HG03457 (cell line): ENCODE measurements around the gene PTPRG.

Source experiments
- ATAC-seq: cut with Tn5 transposase; IDR thresholded peaks from one replicate; pipeline ENCODE4 v1.9.1; 2021; ENCODE audit warnings: moderate number of reproducible peaks; ENCODE audit not compliant: unreplicated experiment

Gene PTPRG

DNA sequence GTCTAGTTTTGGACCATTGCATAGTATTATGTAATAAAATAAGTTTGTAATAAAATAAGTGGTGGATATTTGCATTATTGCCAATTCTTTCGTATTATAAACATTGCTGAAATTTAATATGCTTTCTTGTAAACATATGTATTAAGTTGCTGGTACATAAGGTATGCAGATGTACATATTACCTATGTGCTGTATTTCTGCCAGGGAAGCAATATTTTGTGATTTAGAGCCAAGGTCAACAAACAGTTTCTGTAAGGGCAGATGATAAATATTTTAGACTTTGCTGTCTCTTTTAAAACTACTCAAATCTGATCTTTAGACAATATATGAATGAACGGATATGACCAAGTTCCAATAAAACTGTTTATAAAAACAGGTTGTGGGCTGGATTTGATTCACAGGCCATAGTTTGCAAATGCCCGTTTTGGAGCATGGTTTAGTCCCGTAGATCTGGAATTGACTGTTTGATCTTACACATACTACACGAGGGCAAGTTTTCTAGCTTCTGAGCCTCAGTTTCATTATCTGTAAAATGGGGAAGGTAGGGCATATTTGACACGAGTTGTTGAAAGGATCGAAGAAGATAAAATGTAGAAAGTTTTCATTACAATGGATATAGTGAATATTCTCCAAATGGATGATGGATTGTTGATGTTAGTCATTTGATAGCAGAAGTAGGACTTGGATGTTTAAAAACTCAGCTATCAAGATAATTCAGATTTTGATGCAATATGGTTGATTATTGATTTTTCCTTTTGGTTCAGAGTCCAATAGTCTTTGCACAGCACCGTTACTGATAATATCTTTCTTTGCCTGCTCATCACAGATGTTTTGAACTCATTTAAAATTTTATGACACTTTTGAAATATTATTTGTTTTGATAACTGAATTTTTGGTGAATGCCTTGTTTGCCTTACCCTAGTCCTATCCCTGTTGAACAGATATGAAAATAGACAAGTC is 417.4 kb downstream of the PTPRG start:
- ATAC-seq, result no peak

DNA sequence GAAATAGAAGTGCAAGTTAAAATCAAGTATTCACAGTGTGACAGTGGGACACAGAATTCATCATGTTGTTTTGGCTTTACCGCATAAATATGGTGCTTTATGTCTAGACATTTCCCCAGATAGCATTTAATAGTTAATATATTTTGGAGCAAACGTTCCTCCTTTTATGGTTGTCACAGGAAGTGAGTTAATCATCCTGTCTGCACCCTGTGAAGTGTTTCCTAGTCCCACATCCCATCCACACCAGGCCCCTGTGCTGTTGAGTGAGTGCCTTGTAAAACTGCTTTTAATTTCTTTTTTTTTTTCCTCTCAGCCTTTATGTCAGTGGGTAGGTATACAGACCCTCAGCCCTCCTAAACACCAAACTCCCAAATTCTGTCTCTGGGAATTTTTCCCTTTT is 418.3 kb downstream of the PTPRG start:
- ATAC-seq, result no peak

DNA sequence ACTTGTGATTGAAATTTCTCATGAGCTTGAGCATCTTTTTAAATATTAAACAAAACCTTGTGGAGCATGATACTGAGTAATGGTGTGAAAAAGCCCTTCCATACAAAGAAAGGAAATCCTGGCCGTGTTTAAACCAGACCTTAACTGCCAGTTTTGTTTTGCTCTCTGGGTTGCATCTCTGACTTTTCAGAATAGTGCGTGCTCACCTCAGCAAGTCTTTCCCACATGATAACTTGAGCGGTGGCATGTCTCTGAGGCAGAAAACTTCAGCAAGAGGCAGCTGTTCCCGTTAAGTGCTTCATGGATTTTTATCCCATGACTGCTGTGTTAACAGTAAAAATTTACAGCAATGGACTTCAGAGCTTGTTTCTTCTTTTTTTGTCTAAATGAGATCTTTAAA is 418.7 kb downstream of the PTPRG start:
- ATAC-seq, result no peak

DNA sequence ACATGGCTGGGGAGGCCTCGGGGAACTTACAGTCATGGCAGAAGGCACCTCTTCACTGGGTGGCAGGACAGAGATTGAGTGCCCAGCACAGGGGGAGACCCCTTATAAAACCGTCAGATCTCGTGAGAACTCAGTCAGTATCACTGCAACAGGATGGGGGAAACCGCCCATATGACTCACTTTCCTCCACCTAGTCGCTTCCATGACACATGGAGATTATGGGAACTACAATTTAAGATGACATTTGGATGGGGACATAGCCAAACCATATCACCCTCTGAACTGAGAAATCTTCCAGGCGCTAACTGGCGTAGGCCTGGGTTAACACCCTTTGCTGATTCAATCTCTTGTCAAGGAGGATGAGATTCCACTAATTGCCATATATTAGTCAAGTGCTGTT is 419.7 kb downstream of the PTPRG start:
- ATAC-seq, result no peak

DNA sequence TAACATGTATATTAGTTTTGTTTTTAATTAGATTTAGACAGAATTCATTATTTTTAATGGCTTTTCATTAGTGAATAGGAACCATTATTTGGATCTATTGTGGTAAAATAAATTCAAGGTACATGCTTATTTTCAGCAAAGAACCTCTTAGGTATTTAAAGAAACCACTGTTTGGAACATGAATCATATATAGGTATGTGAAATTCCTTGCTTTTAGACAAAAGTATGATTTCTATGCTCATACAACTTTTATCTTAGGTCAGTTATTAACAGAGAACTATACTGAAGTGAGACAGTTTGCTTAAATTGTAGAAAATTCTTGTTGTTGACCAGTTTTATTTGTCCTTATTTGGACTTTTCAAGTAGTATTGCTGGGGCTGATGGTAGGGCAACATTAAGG is 422.1 kb downstream of the PTPRG start:
- ATAC-seq, result no peak

DNA sequence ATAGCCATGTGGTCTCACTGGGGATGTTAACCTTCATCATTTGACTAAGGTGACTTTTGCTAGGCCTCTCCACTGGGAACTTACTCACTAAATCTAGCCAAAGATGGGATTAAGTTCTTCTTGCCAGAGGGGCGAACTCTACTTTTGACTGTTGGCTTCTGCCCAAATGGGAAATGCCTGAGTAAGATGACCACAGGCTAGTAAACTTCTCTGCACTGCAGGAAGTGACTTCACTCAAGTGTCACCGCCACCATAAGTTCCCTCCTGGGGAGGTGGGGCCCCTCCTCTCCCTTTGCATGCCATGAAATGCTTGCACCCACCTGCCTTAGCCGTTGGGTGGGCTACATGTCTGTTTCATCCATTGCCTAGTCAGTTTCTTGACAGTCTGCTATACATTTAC is 423.6 kb downstream of the PTPRG start:
- ATAC-seq, result no peak

DNA sequence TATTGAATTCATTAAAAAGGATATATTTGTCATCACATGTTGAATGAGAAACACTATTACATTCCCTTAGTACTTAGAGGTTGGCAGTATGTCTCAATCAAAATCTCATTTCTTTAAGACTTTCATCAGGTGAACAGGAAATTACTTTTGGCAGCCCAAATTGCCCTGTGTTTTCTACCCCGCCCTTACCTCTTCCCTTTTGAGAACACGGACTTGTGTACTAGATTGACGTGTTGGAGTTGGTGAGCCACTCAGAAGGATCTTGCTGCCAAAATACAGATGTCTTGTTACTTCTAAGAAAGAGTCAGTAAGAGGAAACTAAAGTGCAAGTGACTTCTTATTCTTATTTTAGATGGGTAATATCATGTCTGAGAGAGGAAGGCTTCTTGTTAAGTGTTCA is 425.1 kb downstream of the PTPRG start:
- ATAC-seq, result no peak

DNA sequence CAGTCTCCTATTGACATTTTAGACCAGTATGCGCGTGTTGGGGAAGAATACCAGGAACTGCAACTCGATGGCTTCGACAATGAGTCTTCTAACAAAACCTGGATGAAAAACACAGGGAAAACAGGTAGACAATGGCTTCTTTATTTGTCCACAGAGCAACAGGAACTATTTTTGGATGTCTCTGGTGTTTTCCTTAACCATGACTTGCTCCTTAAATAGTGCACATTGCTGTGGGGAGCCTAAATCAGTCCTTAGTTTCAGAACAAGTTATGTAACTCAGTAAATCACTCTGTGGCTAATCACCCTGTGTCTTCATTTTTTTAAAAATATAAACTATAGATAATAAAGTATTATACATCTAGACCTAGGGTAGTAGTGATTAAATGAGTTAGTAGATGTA is 428.3 kb downstream of the PTPRG start:
- ATAC-seq, result no peak

DNA sequence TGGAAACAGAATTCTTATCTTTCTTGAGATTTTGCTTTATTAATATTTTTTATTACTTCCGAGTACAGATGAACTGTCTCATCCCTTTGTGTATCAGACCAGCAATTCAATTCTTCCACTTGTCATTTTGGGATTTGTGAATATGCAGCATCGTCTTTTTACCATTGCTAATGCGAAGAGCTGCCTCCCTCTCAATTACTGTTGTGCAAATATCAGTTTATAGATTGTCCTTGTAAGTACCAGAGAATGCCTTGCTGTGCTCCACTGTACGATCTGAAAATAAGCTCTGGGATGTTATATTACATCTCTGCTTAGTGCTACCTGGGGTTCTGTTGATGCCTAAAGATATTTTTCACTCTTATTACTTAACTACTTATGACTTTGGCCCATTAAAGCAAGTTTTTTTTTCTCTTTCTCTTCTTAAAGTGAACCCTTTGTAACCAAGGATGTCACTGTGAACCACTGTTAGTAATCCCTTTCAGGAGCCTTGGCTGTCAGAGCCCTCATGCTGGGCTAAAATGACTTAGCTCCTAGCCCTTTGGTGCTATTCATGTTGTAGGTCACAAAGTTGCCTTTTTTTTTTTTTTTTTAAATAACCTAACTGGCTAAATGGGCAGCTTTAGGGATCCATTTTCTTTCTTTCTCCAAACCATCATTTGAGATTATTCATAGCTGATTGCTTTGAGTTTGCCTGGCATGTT is 429.1 kb downstream of the PTPRG start:
- ATAC-seq, result no peak

DNA sequence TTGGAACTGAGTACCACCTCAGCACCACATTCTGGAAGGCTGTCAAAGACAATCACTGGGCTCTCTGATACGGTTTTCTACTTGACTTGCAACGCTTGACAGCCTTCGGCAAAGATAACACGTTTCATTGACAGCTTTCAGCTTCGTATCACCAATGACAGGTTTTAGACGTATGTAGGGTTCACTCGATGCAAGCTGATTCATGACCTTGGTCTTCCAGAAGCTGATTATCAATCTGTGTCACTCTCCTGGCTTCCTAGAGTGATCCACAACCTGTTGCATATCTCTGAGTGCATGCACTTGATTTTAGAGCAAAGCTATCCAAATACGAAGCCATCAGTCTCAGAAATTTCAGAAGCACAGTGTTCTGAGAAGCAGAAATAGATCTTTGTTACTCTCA is 430.3 kb downstream of the PTPRG start:
- ATAC-seq, result no peak

DNA sequence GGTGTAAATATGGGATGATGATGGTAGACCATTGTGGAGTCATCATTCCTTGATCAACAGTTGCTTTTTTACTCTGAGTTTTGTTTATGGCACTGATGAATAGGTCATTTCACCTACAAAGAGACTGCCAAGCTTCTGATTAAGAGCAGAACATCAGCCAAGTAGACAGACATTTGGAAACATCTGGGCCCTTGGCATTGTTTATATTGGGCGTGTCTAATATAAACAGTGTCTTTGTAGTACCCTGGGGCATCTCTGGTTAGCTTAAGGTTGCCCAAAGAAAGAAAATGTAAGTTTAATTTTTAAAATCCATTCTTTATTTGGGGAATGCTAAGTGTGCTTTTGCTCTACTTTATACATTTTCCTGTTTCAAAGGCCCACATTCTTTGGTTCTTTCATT is 435.0 kb downstream of the PTPRG start:
- ATAC-seq, result no peak

DNA sequence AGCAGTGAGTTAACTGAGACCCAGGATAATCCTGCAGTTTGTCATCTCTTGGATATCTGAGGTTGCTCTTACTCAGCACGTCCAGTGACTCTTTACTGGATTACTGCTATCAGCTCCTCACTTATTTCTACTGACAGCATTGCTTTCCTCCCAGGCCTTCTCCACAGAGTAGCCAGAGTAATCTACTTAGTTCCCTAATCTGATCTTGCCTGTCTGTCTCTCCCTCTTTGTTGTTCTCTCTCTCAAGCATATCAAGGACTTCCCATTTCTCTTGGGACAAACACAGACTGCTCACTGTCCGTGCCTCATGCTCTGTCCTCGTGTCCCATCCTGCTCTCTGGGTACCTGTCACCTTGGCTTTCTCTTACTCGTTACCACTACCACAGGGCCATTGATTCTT is 435.7 kb downstream of the PTPRG start:
- ATAC-seq, result no peak

DNA sequence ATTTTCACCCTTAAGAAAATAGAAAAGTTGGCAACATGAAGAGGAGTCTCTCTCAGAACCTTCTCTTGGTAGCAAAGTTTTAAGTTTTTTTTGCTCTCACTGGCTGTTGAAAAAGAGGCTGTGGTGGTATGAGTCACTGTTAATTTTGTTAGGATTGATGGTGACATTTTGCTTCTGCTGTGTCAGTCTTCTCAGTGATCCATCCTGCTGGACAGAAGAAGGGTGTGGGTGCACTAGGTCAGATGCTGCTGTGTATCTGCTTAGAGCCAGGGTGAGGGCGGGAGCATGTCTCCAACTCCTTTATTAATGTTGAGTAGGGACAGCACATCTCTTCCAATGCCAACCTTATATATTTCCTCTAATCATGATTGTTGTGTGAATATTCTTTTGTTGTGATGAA is 442.5 kb downstream of the PTPRG start:
- ATAC-seq, result no peak

DNA sequence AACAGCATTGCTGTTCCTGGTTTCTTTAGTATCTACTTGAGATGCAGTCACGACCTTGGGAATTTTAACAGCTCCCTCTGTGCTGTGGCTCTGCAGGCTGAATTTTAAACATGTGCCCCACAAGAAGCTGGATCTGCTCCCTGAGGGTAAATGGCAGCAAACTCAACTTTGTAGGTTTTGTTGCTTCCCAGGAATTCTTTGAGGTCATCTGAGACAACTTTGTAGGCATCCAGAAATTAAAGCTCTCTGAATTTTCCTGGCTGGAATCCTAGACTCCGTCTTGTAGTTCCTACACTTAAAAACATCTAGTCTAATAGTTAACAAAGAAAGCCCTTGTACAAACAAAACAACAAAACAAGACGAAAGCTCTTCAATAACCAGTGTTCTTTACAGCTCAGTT is 445.7 kb downstream of the PTPRG start:
- ATAC-seq, result no peak

DNA sequence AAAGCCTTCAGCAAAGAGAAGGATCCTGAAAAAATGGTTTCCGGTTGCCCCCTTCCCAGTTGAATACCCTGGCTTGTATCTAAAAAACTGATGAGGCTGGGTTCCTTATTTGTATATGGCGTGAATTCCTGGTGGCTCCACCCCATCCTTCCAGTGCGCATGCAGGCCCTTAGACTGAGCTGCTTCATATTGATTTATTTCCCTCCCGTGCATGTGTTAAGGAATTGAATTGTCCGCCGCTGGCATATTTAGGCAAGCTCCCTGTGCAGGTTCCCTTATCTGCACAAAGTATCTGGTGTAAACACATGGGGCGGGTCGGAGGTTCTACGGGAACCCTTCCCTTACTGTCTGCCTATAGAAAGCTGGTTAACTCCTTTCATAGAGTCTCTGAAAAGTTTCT is 449.6 kb downstream of the PTPRG start:
- ATAC-seq, result no peak

DNA sequence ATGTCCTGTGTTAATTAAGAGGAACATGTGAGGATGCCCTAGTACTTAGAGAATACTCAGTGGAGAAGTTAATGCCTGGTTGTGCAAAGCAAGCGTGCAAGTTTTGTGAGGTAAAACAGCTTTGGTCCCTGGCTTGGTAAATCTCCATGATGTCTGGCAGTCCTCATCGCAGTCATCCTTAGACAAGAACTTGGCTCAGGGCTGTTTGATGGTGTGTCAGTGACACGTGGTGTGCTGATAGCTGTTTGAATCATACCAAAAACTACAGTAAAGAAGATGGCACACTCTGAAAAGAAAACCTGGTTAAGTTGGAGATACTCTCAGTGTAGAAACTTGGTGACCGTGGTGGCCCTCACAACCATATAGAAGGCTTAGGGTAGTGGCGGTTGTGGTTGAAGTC is 450.3 kb downstream of the PTPRG start:
- ATAC-seq, result no peak

DNA sequence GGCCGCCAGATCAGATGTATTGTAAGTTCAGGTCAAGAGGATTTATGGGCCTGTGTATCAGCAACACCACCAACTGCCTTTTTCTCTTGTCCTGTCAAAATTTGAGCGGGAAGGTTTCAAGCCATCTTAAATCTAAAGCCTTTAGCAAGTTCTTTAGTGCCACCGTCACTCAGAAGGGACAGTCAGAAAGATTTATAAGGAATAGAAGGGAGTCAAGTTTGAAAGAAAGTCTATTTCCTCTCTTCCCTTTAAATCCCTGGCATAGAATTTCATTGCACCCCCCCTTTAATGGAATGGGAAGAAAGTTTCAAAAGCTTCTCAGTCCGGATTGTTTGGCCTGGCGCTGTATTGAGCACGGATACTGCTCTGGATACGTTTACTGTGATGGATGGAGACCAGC is 452.6 kb downstream of the PTPRG start:
- no peak for ATAC-seq

DNA sequence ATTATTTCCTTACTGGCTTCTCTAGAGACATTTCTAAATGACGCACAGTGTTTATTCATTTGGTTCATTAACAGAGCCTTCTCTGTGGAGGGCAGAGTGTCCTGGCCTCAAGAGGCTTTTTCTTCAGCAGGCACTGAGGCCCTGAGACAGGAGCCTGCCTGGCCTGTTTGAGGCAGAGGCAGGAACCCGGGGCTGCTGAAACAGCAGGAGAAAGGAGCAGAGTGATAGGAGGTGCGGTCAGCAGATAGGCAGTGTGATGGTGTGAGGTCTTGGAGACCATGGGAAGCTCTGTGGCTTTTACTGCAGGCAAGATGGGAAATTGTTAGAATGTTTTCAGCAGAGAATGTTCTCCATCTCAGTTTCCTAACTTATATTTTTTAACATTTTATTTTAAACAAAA is 453.7 kb downstream of the PTPRG start:
- no peak for ATAC-seq

DNA sequence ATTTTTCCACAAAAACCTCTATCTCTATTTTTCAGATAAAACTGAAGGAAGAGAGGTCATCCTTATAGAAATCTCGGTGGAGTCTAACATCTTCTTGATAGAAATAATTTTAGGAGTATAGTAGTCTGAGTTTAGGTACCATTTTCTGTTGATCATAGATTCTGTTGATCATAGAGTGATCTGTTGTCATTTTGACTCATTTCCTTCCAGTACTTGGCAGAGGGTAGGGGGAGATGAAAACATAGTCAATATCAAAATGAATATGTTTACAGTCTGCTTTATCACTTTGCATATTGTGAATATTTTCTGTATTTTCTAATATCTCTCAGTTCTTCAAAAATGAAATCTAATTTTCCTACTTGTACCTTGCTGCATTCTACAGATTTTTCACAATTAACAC is 458.5 kb downstream of the PTPRG start:
- no peak for ATAC-seq

DNA sequence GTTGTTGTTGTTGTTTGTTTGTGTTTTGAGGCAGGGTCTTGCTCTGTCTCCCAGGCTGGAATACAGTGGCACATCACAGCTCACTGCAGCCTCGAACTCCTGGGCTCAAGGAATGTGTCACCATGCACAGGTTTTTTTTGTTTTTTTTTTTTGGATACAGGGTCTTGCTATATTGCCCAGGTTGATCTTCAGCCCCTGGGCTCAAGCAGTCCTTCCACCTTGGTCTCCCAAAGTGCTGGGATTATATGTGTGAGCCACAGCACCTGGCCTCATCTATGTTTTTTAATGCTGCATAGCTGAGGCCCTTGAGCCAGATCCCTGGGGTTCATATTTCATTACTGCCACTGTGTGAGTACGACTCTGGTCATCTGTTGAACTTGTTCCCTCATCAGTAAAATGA is 459.3 kb downstream of the PTPRG start:
- no peak for ATAC-seq

DNA sequence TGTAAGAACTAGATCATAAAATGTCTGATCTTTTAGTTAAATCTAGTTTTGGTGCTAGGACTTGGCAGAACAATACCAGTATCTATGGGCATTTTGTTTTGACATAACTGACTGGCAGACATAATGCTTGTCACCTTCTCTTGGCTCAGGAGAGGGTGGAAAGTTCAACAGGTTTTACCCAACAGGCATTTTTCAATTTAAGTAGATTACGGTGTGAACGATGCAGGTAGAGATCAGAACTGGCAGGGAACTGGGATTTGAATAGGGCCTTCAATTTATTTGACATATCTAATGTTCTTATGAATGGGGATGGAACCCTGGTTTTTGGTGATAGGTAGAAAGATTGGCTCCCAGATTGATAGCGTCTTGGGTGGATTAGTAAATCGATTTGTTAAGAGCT is 460.9 kb downstream of the PTPRG start:
- ATAC-seq, result no peak

DNA sequence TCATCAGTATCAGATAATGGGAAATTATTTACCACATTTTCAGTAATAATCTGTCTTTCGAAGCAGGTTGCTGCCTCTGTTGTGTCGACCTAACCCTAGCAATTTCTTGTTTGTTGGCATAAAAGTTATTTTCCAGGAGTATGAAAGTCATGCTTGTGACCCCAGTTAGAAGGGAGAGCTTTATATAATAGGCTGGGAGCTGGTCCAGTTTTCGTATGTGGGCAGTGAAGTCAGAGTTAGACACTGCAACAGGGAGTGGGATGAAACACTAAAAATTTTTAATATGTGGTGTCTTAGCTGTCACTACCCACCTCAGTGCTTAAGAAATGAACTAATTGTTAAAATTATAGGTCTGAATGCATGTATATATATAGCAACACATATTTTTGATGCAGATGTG is 463.5 kb downstream of the PTPRG start:
- ATAC-seq, result no peak
